NCI-H187 (cell line): ENCODE results near the gene GGTA1.
A peak's percentile ranks its signal among the peaks of the same experiment; 100 is the strongest.
"Not testable (repeated sequence)": the region's sequence is repeated elsewhere in the genome, so short reads cannot be mapped to it uniquely, and the experiment has no call there.

Experiments
- DNase-seq, 2 experiments: peaks; one replicate each; lab custom pipeline; 2025; lab: John Stamatoyannopoulos, UW

GGTA1 gene

GRCh38 chr9:121499427-121500164 is at the start of gene GGTA1:
TSS of gene GGTA1 (minus strand) at chr9:121499844. CDS start at chr9:121467922, 31,922 bp downstream.
- no peak for DNase-seq

DNA sequence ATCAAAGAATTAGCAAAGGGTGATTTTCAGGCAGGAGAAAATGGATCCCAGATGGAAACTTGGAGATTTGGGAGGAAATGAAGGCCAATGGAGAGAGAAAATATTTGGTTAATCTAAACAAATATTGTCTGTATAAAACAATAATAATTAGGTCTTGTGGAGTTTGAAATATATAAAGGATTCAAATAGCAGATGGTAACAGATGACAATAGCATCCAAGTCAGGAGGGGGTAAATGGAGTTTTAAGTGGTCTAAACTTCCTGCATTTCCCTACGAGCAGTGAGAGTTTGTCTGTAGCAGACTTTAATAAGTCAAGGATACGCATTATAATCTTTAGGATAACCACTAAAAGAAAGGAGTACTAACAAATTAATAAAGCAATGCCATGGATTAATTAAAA is 49.0 kb upstream of the GGTA1 start:
- no peak for DNase-seq

DNA sequence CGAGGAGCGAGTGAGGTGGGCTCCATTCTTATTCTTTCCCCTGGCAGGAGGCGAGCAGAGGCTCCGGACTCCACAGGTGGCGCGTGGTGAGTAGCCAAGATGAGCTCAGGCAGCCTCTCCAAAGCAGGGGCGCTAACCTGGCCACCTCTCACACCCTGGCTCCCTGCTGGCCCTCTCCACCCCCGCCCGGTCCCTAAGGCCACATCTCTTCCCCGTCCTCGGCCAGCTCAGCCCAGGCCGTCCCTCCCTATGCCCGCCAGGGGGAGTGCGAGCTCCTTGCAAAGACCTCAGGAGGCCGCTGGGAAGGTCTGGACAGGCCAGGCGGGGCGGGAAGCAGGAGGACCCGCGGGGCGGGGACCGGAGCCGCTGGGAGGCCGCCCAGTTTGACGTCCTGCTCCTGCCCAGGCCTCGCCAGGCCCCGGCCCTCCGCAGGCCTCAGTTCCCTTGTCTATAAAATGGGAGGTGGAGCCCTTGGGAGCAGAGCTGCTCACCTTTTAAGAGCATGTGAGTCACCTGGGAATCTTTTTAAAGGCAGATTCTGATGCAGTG is 46.3 kb upstream of the GGTA1 start:
- DNase-seq = peak; percentile 1 to 53

- no peak for DNase-seq
These were observed 45.7 kb upstream of the GGTA1 start for GRCh38 chr9:121545150-121545874.

- DNase-seq = no peak
These were observed 42.4 kb upstream of the GGTA1 start for GRCh38 chr9:121542025-121542424.

GRCh38 chr9:121541256-121541655 is 41.6 kb upstream of the GGTA1 start:
- no peak for DNase-seq

- no peak for DNase-seq
These were observed 38.6 kb upstream of the GGTA1 start for GRCh38 chr9:121538221-121538620.

DNA sequence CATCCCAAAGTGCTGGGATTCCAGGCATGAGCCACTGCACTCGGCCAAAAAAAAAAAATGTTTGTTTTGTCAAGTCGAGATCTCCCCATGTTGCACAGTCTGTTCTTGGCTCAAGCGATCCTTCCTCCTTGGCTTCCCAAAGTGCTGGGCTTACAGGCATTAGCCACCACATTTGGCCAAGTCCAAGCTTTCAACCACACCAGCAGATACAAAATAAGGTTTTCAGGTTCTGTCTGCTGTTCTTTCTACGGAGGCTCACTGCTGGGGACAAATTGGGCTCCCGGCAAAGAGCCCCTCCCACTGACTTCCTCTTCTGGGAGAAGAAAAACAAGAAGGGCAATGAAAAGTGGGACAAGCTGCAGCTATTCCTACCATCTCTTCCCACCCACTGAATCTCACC is 37.6 kb upstream of the GGTA1 start:
- no peak for DNase-seq

DNA sequence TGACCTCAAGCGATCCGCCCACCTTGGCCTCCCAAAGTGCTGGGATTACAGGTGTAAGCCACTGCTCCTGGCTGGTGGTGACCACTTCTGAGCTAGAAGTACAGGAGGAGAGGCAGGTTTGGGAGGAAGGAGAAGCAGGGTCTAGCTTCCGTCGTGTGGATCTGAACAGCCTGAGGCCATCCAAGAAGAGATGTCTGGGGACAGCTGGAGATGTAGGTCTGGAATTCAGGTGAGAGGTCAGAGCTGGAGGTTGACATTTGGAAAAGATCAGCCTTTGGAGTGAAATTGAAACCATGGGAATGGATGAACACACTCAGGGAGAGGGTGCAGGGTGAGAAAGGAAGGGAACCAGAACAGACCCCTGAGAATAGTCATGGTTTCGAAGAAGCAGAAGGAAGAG is 33.2 kb upstream of the GGTA1 start:
- DNase-seq = no peak

DNA sequence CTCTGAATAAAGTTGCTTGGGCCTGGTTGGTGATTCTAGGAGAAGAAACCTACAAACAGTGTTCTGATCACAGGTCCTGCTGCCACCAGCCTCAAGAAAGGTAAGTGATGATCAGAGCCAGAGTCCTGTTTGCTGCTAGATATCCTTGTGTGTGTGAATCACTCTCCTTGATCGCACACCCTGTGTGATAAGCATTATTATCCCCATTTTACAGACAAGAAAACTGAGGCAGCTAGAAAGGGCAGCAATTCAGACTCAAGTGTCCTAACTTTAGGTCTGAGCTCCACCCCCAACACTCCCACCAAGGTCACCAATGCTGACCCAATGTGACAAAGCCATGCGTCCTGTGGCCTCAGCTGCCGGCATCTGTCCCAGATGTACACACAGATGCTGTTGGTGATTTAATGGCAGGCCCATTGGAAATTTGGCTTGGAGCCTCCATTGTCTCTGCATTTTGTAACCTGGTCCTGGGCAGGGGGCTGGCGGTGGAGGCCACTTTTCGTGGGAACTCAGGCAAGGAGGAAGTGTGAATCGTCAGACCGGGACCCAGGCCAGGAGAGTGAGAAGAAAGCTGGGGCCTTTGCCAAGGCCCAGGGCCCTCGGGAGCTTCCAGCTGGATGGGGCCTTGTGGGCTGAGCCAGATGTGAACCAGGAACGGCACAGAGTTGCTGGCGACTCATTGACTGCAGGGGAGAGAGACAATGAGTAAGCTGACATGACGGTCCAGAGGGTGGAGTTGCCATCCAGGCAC is 29.8 kb upstream of the GGTA1 start:
- DNase-seq = no peak

DNA sequence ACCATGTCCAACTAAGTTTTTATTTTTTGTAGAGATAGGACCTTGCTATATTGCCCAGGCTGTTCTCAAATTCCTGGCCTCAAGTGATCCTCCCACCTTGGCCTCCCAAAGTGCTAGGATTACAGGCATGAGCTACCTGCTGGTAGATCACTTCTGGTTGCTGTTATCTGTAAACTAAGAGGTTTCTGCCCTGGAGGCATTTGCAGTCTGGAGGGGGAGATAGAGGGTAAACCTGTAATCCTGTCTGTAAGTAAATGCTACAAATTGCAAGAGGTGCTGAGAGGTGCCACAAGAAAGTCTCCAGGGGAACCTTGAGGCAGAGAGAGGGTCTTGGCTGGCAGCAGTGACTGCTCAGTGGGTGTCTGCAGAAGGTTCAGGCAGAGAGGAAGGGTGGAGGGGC is 29.0 kb upstream of the GGTA1 start:
- DNase-seq = no peak

DNA sequence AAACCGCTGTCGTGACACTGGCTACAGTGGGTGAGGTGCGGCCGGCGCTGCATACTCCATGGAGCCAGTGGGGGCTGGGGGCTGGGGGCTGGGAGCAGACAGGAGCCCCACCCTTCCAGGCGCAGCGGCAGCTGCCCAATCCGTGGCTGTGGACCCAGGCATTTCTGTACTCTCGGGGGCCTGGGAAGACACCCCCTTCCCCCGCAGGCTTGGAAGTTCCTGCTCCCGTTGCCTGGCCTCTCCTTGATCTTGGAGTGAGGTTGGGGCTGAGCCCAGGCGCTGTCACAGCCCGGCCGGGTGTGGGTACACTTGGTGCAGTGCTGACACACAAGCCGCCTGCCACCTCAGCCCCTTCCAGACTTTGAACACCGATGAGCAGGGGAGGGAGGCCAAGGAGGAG is 27.7 kb upstream of the GGTA1 start:
- no peak for DNase-seq

DNA sequence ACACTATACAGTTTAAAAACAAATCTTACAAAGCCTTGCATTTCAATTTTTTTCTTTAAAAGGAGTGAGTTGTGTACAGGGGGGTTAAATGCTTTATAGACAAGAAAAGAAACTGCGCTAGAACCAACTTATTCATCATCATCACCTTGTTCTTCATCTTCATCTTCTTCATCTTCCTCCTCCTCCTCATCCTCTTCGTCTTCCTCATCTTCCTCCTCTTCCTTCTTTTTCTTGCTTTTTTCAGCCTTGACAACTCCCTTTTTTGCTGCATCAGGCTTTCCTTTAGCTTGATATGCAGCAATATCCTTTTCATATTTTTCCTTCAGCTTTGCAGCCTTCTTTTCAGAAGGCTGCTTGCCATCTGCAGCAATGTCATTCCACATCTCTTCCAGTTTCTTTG is 20.0 kb upstream of the GGTA1 start:
- DNase-seq = not testable (repeated sequence)

- no peak for DNase-seq
These were observed 19.0 kb upstream of the GGTA1 start for GRCh38 chr9:121518634-121519033.

DNA sequence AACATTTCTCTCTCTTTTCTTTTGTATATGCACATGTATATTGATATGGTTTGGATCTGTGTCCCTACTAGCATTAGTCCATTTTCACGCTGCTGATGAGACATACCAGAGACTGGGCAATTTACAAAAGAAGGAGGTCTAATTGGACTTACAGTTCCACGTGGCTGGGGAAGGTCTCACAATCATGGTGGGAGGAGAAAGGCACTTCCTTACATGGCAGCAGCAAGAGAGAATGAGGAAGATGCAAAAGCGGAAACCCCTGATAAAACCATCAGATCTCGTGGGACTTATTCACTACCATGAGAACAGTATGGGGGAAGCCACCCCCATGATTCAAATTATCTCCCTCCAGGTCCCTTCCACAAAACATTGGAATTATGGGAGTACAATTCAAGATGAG is 13.5 kb upstream of the GGTA1 start:
- not testable (repeated sequence) for DNase-seq

GRCh38 chr9:121510766-121511550 is 11.3 kb upstream of the GGTA1 start:
- no peak for DNase-seq

- DNase-seq = no peak
These were observed 9.5 kb upstream of the GGTA1 start for GRCh38 chr9:121509180-121509579.

- no peak for DNase-seq
These were observed 8.8 kb upstream of the GGTA1 start for GRCh38 chr9:121508415-121508814.

DNA sequence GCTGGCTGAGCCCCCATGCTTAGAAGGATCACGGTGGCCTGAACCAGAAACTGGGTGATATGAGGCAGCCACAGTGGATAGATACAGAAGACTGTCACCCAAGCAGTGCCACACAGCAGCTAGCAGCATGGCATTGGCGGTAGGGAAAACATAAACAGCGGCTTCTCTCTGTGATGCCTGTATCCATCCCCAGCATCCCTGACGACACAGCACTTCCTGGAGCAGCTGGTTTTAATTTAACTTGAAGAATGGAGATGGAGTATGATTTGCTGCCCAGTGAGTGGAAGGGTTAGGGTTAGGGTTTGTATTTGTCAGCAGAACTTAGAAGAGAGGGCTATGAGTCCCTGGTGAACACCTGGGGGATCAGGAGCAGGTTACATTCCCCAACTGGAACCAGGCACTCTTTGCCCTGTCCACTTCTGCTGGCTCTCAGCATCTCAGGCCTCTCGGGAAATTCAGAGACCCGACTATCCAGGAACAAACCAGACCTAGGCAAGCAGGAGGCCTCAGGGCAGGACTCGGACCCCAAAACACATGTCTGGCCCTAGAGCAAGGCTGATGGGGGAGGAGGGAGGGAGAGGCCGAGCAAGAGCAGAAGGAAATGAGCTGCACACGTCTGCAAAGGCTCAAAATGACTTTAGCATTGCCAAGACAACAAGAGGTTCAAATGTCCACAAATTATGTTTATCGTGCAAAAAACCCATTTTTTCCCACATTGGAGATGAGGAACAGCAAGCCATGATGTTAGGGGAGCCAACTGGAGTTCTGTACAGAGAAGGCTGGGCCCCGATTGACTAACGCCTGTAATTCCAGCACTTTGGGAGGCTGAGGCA is 6.5 kb upstream of the GGTA1 start:
- no peak for DNase-seq

GRCh38 chr9:121503444-121503843 is 3.8 kb upstream of the GGTA1 start:
- DNase-seq = no peak

DNA sequence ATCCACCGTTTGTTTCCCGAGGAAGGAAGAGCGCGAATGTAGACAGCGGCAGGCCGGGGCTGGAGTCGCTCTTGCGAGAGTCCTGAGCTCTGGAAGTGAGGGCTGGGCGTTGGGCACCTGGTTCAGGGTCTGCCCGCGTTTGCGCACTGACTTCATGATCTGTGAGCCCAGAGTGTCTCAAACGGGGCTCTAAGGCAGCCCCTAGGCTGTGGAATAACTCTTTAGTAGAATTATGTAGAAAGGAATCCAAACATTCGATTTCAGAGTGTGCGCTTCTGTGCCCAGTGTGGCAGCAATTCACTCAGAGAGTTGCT is 478 bp upstream of the GGTA1 start:
- DNase-seq = no peak
